ENCODE data around the gene FAM210A. TPM values are rescaled to one million over a fixed set of nuclear protein-coding genes. Genes with fewer than 3 reads are reported as not detected.

Gene FAM210A
- total and polyA plus RNA-seq, 2 of the 4 experiments (the other 2 are of a cell fraction): 9.8 to 25.3 TPM

DNA sequence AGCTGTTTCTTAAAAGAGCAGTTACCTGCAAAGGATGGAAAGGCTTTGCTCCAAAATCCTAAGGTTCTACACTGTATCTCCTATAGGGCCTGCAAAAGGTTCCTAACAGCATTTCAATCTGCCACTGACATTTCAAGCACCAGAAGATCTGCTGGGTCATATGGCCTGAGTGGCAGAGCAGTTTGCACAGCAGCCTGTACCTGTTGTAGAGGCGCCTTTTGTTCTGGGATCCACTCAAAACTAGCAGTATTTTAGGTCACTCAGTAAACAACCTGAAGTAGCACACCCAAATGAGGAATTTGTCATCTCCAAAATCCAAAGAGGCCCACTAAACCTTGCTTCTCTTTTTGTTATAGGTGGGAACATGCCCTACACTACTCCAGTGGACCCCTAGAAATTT lies 6.2 kb downstream of the FAM210A start:
- Histone ChIP-seq H3K56ac (ENCODE audit: extremely low read depth, insufficient read depth, low read length) (no peak overlapping the region), H3K18ac (ENCODE audit: low read depth, low read length) (no peak overlapping the region), H4K91ac (ENCODE audit: insufficient read depth, low read depth, low read length) (no peak overlapping the region), H3K36me3 (ENCODE audit: control insufficient read depth, insufficient read depth, low read length) (peaks cover 1% of the 10 kb centered on the region; the same call in 1 of the 2 replicates), H3K9ac (ENCODE audit: low read depth, low read length) (no peak overlapping the region), H4K20me1 (ENCODE audit: insufficient read depth, low read length) (peaks cover 8% of the 10 kb centered on the region; the same call in 1 of the 2 replicates), H2BK120ac (ENCODE audit: low read depth, low read length) (no peak overlapping the region), H2BK20ac (ENCODE audit: low read depth, low read length) (no peak overlapping the region), H2AFZ (replicated peaks; ENCODE audit: low read length, poor library complexity) (no peak overlapping the region), H3K4ac (ENCODE audit: low read depth, low read length) (no peak overlapping the region), H3K4me1 (ENCODE audit: control insufficient read depth, insufficient read depth, low read length) (no peaks in the 10 kb centered on the region; the same call in 1 of the 2 replicates), H3K4me3 (ENCODE audit: insufficient read depth, low read depth, low read length) (no peak overlapping the region), H3K23ac (ENCODE audit: low read depth, low read length) (no peak overlapping the region), H3K9me3 (ENCODE audit: control insufficient read depth, insufficient read depth, low read length) (no peaks in the 10 kb centered on the region), H3K79me1 (ENCODE audit: low read depth in 1 of 2, low read length in 2 of 2) (peaks cover 27 to 68% of the 10 kb centered on the region in 2 experiments), H2AK9ac (replicated peaks; ENCODE audit: low read depth, low read length, poor library complexity) (no peak overlapping the region), H4K8ac (ENCODE audit: low read depth in 2 of 2, low read length in 2 of 2) (no peak overlapping the region), H3K14ac (replicated peaks; ENCODE audit: low read depth, low read length) (no peak overlapping the region), H3K27ac (ENCODE audit: insufficient read depth, low read length) (no peak overlapping the region), H2AK5ac (ENCODE audit: low read depth, low read length) (no peak overlapping the region), H3K27me3 (ENCODE audit: control insufficient read depth, insufficient read depth, low read length) (no peaks in the 10 kb centered on the region), H3K9me1 (ENCODE audit: insufficient read depth, low read length) (no peaks in the 10 kb centered on the region; the same call in 1 of the 2 replicates), H4K5ac (ENCODE audit: low read depth, low read length) (no peak overlapping the region), H2BK5ac (ENCODE audit: low read depth, low read length, poor library complexity, severe bottlenecking) (no peak overlapping the region), H2BK15ac (ENCODE audit: low read depth, low read length) (no peak overlapping the region), H3K4me2 (ENCODE audit: low read depth, low read length) (no peak overlapping the region)
- in situ Hi-C loops (cut with MboI; ENCODE audit: low sequenced_read_pairs): no loop called here
- intact Hi-C loops (cut with micrococcal nuclease): no loop called here
- no peak for TF ChIP-seq MXI1 (IDR thresholded peaks at IDR 0.05; ENCODE audit: borderline replicate concordance, low read depth, low read length)
- TF ChIP-seq BHLHE40 (IDR thresholded peaks at IDR 0.05; ENCODE audit: low read depth, low read length): no peak
- TF ChIP-seq NFE2L2 (IDR thresholded peaks at IDR 0.05; ENCODE audit: low read depth, low read length): no peak
- TF ChIP-seq, protein P1, sequence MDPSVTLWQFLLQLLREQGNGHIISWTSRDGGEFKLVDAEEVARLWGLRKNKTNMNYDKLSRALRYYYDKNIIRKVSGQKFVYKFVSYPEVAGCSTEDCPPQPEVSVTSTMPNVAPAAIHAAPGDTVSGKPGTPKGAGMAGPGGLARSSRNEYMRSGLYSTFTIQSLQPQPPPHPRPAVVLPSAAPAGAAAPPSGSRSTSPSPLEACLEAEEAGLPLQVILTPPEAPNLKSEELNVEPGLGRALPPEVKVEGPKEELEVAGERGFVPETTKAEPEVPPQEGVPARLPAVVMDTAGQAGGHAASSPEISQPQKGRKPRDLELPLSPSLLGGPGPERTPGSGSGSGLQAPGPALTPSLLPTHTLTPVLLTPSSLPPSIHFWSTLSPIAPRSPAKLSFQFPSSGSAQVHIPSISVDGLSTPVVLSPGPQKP (IDR thresholded peaks at IDR 0.05; ENCODE audit: borderline replicate concordance, low read depth, low read length): no peak
- no peak for TF ChIP-seq RCOR1 (IDR thresholded peaks at IDR 0.05; ENCODE audit: insufficient replicate concordance, low read length)
- TF ChIP-seq CEBPB (IDR thresholded peaks at IDR 0.05; ENCODE audit: low read depth, low read length): no peak
- ATAC-seq (ENCODE audit: low read depth): no peak
- no CpG with 5 or more reads among the region's 1 CpG for WGBS, 2 experiments (ENCODE audit: extremely low coverage in 2 of 2, insufficient read length in 1 of 2)
- dilution Hi-C loops (cut with HindIII; ENCODE audit: low sequenced_read_pairs, unreplicated experiment): no loop called here
- POLR2A ChIA-PET (ENCODE audit: unreplicated experiment): no interaction called here
- no peak for DNase-seq
- CTCF ChIA-PET: interaction anchor here (0.6 kb wide), 1 partner anchor 14 kb away, joined by 3 read pairs; no protein-coding TSS in a partner anchor
- no TSS peak for BruUV-seq (replicated peaks)

All from IMR-90 (cell line).